Stimulated activated CD8-positive, alpha-beta memory T cell treated with anti-CD3 and anti-CD28 coated beads, Interleukin-4, amount 100 ng/mL, for 1 hour (primary cell): ENCODE measurements around the gene DSC2.
"Not testable (repeated sequence)": the region's sequence is repeated elsewhere in the genome, so short reads cannot be mapped to it uniquely, and the experiment has no call there.

Experiments used
- DNase-seq, 2 donors: peaks; one replicate each; pipeline ENCODE4 v3.0.0-alpha.2; 2020; ENCODE audit warnings: low read depth in 2 of 2, low spot score in 1 of 2

Gene DSC2

GRCh38 chr18:31043709-31044108, 58.5 kb downstream of the DSC2 start:
- DNase-seq: no peak

GRCh38 chr18:31042406-31043181, 59.6 kb downstream of the DSC2 start, which contains the start of gene DSC3:
Gene DSC3, minus strand, starts transcription at chr18:31042742. Its CDS starts 82 bp downstream, at chr18:31042660.
- DNase-seq: no peak

GRCh38 chr18:31042084-31042405, 60.2 kb downstream of the DSC2 start:
- no peak for DNase-seq

GRCh38 chr18:31041271-31042083, 60.7 kb downstream of the DSC2 start:
- DNase-seq: no peak

- no peak for DNase-seq
Observed at GRCh38 chr18:31040686-31041270, 61.4 kb downstream of the DSC2 start.

- no peak for DNase-seq
Observed at GRCh38 chr18:31039426-31039825, 62.8 kb downstream of the DSC2 start.

GRCh38 chr18:31037686-31038085, 64.5 kb downstream of the DSC2 start:
- not testable (repeated sequence) for DNase-seq

GRCh38 chr18:31034541-31034940, 67.7 kb downstream of the DSC2 start:
- DNase-seq: no peak

GRCh38 chr18:31030574-31031278, 71.5 kb downstream of the DSC2 start:
- DNase-seq: no peak

GRCh38 chr18:31015715-31016434, 86.3 kb downstream of the DSC2 start:
- no peak for DNase-seq

GRCh38 chr18:31011455-31011854, 90.8 kb downstream of the DSC2 start:
- DNase-seq: not testable (repeated sequence)

- no peak for DNase-seq
Observed at GRCh38 chr18:31010601-31011000, 91.6 kb downstream of the DSC2 start.
